ENCODE measurements around the gene TLL2. TPM values are rescaled to one million over a fixed set of nuclear protein-coding genes. Genes with fewer than 3 reads are reported as not detected.

Gene TLL2
- total and polyA plus RNA-seq, 2 of the 4 experiments (the other 2 are of a cell fraction), result under 0.01 to 0.05 TPM

DNA sequence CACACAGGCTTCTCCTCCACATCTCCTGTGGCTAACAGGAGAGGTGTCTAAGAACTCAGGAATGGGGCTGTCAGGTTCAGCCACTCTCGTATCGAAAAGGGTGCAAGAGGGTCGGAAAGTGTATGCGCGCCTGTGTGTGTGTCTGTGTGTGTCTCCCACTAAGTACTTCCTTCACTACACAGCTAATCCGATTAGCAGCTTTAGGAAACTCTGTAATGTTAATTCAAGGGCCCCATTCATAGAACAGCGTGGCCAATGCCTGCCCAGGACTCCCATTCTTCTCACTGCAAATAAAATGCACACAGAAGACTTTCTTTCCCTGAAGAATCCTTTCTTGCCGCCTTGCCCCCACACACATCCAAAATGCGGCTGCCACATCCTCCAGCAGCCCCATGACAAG lies 39.9 kb downstream of the TLL2 start:
- H3K9me3 ChIP-seq (ENCODE audit: control insufficient read depth, insufficient read depth, low read length), result no peaks in the 10 kb centered on the region
- dilution Hi-C loops (cut with HindIII; ENCODE audit: low sequenced_read_pairs, unreplicated experiment), result no loop called here
- H3K27me3 ChIP-seq (ENCODE audit: control insufficient read depth, insufficient read depth, low read length), result peaks cover 7% of the 10 kb centered on the region
- no peaks in the 10 kb centered on the region for H3K4me1 ChIP-seq (ENCODE audit: control insufficient read depth, insufficient read depth, low read length)
- H3K18ac ChIP-seq (ENCODE audit: low read depth, low read length), result no peak overlapping the region
- ChIA-PET POLR2A (ENCODE audit: unreplicated experiment) (no interaction called here), CTCF (no interaction called here)
- H3K9ac ChIP-seq (ENCODE audit: low read depth, low read length), result no peak overlapping the region
- no peak overlapping the region for H2BK5ac ChIP-seq (ENCODE audit: low read depth, low read length, poor library complexity, severe bottlenecking)
- H2AFZ ChIP-seq (replicated peaks; ENCODE audit: low read length, poor library complexity), result no peak overlapping the region
- no peak overlapping the region for H3K4me3 ChIP-seq (ENCODE audit: insufficient read depth, low read depth, low read length)
- H4K5ac ChIP-seq (ENCODE audit: low read depth, low read length), result no peak overlapping the region
- H2BK20ac ChIP-seq (ENCODE audit: low read depth, low read length), result no peak overlapping the region
- TF ChIP-seq FOS (IDR thresholded peaks at IDR 0.05; ENCODE audit: low read depth, low read length), result no peak
- no peak for TF ChIP-seq MAZ (IDR thresholded peaks at IDR 0.05; ENCODE audit: borderline replicate concordance, low read depth, low read length)
- TF ChIP-seq, protein P1, sequence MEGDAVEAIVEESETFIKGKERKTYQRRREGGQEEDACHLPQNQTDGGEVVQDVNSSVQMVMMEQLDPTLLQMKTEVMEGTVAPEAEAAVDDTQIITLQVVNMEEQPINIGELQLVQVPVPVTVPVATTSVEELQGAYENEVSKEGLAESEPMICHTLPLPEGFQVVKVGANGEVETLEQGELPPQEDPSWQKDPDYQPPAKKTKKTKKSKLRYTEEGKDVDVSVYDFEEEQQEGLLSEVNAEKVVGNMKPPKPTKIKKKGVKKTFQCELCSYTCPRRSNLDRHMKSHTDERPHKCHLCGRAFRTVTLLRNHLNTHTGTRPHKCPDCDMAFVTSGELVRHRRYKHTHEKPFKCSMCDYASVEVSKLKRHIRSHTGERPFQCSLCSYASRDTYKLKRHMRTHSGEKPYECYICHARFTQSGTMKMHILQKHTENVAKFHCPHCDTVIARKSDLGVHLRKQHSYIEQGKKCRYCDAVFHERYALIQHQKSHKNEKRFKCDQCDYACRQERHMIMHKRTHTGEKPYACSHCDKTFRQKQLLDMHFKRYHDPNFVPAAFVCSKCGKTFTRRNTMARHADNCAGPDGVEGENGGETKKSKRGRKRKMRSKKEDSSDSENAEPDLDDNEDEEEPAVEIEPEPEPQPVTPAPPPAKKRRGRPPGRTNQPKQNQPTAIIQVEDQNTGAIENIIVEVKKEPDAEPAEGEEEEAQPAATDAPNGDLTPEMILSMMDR (conservative IDR thresholded peaks at IDR 0.05; ENCODE audit: low read depth, low read length), result no peak
- no peak for TF ChIP-seq CEBPB (IDR thresholded peaks at IDR 0.05; ENCODE audit: low read depth, low read length)
- TF ChIP-seq, protein P2, sequence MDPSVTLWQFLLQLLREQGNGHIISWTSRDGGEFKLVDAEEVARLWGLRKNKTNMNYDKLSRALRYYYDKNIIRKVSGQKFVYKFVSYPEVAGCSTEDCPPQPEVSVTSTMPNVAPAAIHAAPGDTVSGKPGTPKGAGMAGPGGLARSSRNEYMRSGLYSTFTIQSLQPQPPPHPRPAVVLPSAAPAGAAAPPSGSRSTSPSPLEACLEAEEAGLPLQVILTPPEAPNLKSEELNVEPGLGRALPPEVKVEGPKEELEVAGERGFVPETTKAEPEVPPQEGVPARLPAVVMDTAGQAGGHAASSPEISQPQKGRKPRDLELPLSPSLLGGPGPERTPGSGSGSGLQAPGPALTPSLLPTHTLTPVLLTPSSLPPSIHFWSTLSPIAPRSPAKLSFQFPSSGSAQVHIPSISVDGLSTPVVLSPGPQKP (IDR thresholded peaks at IDR 0.05; ENCODE audit: borderline replicate concordance, low read depth, low read length), result no peak
- TF ChIP-seq RAD21 (IDR thresholded peaks at IDR 0.05; ENCODE audit: low read length), result no peak
- TF ChIP-seq, protein P3, sequence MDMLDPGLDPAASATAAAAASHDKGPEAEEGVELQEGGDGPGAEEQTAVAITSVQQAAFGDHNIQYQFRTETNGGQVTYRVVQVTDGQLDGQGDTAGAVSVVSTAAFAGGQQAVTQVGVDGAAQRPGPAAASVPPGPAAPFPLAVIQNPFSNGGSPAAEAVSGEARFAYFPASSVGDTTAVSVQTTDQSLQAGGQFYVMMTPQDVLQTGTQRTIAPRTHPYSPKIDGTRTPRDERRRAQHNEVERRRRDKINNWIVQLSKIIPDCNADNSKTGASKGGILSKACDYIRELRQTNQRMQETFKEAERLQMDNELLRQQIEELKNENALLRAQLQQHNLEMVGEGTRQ (IDR thresholded peaks at IDR 0.05; ENCODE audit: low read depth, low read length), result no peak
- TF ChIP-seq NFE2L2 (IDR thresholded peaks at IDR 0.05; ENCODE audit: low read depth, low read length), result no peak
- TF ChIP-seq MAFK (IDR thresholded peaks at IDR 0.05; ENCODE audit: low read depth, low read length), result no peak
- TF ChIP-seq SMC3 (IDR thresholded peaks at IDR 0.05; ENCODE audit: low read depth, low read length), result no peak
- no peak for TF ChIP-seq CHD1 (IDR thresholded peaks at IDR 0.05; ENCODE audit: low read depth, low read length)
- H3K36me3 ChIP-seq (ENCODE audit: control insufficient read depth, insufficient read depth, low read length), result no peaks in the 10 kb centered on the region
- H3K14ac ChIP-seq (replicated peaks; ENCODE audit: low read depth, low read length), result no peak overlapping the region
- no peak overlapping the region for H4K8ac ChIP-seq (ENCODE audit: low read depth in 2 of 2, low read length in 2 of 2)
- H3K23ac ChIP-seq (ENCODE audit: low read depth, low read length), result no peak overlapping the region
- H2BK15ac ChIP-seq (ENCODE audit: low read depth, low read length), result no peak overlapping the region
- no peak overlapping the region for H2AK5ac ChIP-seq (ENCODE audit: low read depth, low read length)
- intact Hi-C loops (cut with micrococcal nuclease), result no loop called here
- no peak overlapping the region for H4K91ac ChIP-seq (ENCODE audit: insufficient read depth, low read depth, low read length)
- H3K9me1 ChIP-seq (ENCODE audit: insufficient read depth, low read length), result no peaks in the 10 kb centered on the region
- no peak overlapping the region for H3K4me2 ChIP-seq (ENCODE audit: low read depth, low read length)
- no peak for DNase-seq
- H3K79me1 ChIP-seq (ENCODE audit: low read depth in 1 of 2, low read length in 2 of 2), result no peaks in the 10 kb centered on the region
- no TSS peak for BruUV-seq (replicated peaks)
- 50% methylated on average over 1 of the region's 9 CpGs; no CpG with 5 or more reads in 1 of the 2 experiments for WGBS, 2 experiments (ENCODE audit: extremely low coverage in 2 of 2, insufficient read length in 1 of 2)
- H2BK120ac ChIP-seq (ENCODE audit: low read depth, low read length), result no peak overlapping the region
- in situ Hi-C loops (cut with MboI; ENCODE audit: low sequenced_read_pairs), result no loop called here
- ATAC-seq (ENCODE audit: low read depth), result no peak
- H3K56ac ChIP-seq (ENCODE audit: extremely low read depth, insufficient read depth, low read length), result no peak overlapping the region
- no peak overlapping the region for H2AK9ac ChIP-seq (replicated peaks; ENCODE audit: low read depth, low read length, poor library complexity)
- H3K4ac ChIP-seq (ENCODE audit: low read depth, low read length), result no peak overlapping the region
- H3K27ac ChIP-seq (ENCODE audit: insufficient read depth, low read length), result no peak overlapping the region
- no peaks in the 10 kb centered on the region for H4K20me1 ChIP-seq (ENCODE audit: insufficient read depth, low read length)
